CD4-positive, alpha-beta T cell (primary cell): ENCODE measurements around the gene VTCN1. TPM values are rescaled to one million over a fixed set of nuclear protein-coding genes. Genes with fewer than 3 reads are reported as not detected.

Source experiments
- ATAC-seq: fragments of 200-7000 bp; cut with Tn5 transposase; one replicate; pipeline ENCODE4 v1.10.0; 2022; ENCODE audit warnings: mild to moderate bottlenecking; ENCODE audit not compliant: poor library complexity
- CTCF ChIA-PET: fragments of 350-600 bp; sonication (Branson Sonifier 250); formaldehyde crosslinking; loops from one replicate; lab custom pipeline; 2021; ENCODE audit warnings: antibody characterized with exemption, inconsistent platforms; lab: Charles Lee
- POLR2A ChIA-PET: fragments of 350-600 bp; sonication (Branson Sonifier 250); formaldehyde crosslinking; loops from one replicate; lab custom pipeline; 2021; ENCODE audit warnings: antibody characterized with exemption, inconsistent platforms; lab: Charles Lee
- DNase-seq, 14 experiments: peaks; one replicate each; pipeline ENCODE4 v3.0.0-alpha.2; 2013 to 2020; ENCODE audit warnings: mixed read lengths in 2 of 14
- H3K27ac ChIP-seq, 2 donors: one replicate each; pipeline versions ENCODE4 v1.5.1 to v1.7.0; 2013; ENCODE audit warnings: low read length in 2 of 2, low read depth in 1 of 2, mild to moderate bottlenecking in 1 of 2
- H3K27me3 ChIP-seq, 2 experiments: 1 replicate in 1 of 2; 2 replicates in 1 of 2; pipeline versions ENCODE4 v1.6.1 to v1.7.0; 2013; ENCODE audit warnings: low read length in 2 of 2, control low read depth in 1 of 2, mild to moderate bottlenecking in 1 of 2, moderate library complexity in 1 of 2; ENCODE audit not compliant: insufficient read depth in 2 of 2, control insufficient read depth in 1 of 2
- H3K36me3 ChIP-seq: one replicate; pipeline ENCODE4 v1.6.1; 2013; ENCODE audit warnings: low read length, control low read depth; ENCODE audit not compliant: insufficient read depth
- H3K4me1 ChIP-seq: one replicate; pipeline ENCODE4 v1.6.1; 2013; ENCODE audit warnings: low read length, control low read depth; ENCODE audit not compliant: insufficient read depth
- H3K4me3 ChIP-seq: one replicate; pipeline ENCODE4 v1.5.1; 2013; ENCODE audit warnings: mild to moderate bottlenecking, low read length, moderate library complexity
- H3K9me3 ChIP-seq, 2 experiments: 1 replicate in 1 of 2; 2 replicates in 1 of 2; pipeline versions ENCODE4 v1.6.1 to v1.7.0; 2013; ENCODE audit warnings: low read length in 2 of 2, mild to moderate bottlenecking in 2 of 2, control low read depth in 1 of 2, moderate library complexity in 1 of 2; ENCODE audit not compliant: control insufficient read depth in 1 of 2, insufficient read depth in 1 of 2
- H3K27ac Mint-ChIP-seq: one replicate; pipeline ENCODE4 v1.8.0; 2020; ENCODE audit warnings: mixed read lengths
- H3K27me3 Mint-ChIP-seq: one replicate; pipeline ENCODE4 v1.8.0; 2021; ENCODE audit warnings: mixed read lengths
- H3K36me3 Mint-ChIP-seq: one replicate; pipeline ENCODE4 v1.8.0; 2021; ENCODE audit warnings: low read depth, mixed read lengths
- H3K4me1 Mint-ChIP-seq: one replicate; pipeline ENCODE4 v1.8.0; 2021; ENCODE audit warnings: low read depth, mixed read lengths
- H3K4me3 Mint-ChIP-seq: one replicate; pipeline ENCODE4 v1.8.0; 2020; ENCODE audit warnings: mild to moderate bottlenecking, mixed read lengths
- H3K9me3 Mint-ChIP-seq: one replicate; pipeline ENCODE4 v1.8.0; 2020; ENCODE audit warnings: mixed read lengths
- intact Hi-C, 2 experiments: fragments of 100-400 bp; cut with DNase I in 1 of 2; cut with micrococcal nuclease in 1 of 2; formaldehyde crosslinking; loops; one replicate each; pipeline versions ENCODE4 v1.15.1 to v1.9.0; 2023 to 2025; cut with DNase I, micrococcal nuclease
- total RNA-seq, 174 experiments: library from RNA in 2 of 174; stranded (reverse) in 2 of 174; gene quantifications; one replicate each; pipeline ENCODE4 v1.2.3 and lab custom pipeline; 2021 to 2026
- TF ChIP-seq, protein P1 (sequence below): fragments of 200-600 bp; IDR thresholded peaks from one replicate; pipeline ENCODE4 v1.8.0; 2022; ENCODE audit warnings: antibody characterized with exemption, mild to moderate bottlenecking

VTCN1 gene
- total RNA-seq, 2 experiments from 2014 or later, result not detected

DNA sequence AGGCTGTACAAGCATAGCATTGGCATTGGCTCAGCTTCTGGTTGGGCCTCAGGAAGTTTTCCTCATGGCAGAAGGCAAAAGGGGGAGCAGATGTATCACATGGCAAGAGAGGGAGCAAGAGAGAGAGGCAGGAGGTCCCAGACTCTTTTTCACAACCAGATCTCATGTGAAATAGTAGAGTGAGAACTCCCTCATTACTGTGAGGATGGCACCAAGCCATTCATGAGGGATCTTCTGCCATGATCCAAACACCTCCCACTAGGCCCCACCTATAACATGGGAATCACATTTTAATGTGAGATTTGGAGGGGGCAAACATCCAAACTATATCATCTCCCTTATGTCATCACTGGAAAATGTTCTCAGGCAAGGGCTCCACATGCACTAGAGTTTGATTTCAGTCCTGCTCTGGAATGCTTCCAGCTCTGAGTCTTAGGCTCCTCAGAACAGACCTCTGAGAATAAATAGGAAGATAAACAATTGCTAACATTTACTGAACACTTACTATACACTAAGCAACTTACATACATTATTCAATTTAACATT, 39.4 kb upstream of the VTCN1 start:
- Mint-ChIP-seq H3K27me3 (peaks cover 13% of the 10 kb centered on the region), H3K4me3 (no peak overlapping the region), H3K36me3 (no peaks in the 10 kb centered on the region), H3K27ac (no peak overlapping the region), H3K4me1 (no peaks in the 10 kb centered on the region), H3K9me3 (no peaks in the 10 kb centered on the region)
- CTCF ChIA-PET, result no interaction called here
- ATAC-seq (no peak), DNase-seq (no peak)
- Histone ChIP-seq H3K27ac (no peak overlapping the region), H3K27me3 (peaks cover 0 to 1% of the 10 kb centered on the region in 2 experiments), H3K36me3 (no peaks in the 10 kb centered on the region), H3K4me3 (no peak overlapping the region), H3K9me3 (no peaks in the 10 kb centered on the region), H3K4me1 (no peaks in the 10 kb centered on the region)
- intact Hi-C loops, result no loop called here
- TF ChIP-seq, protein P1, sequence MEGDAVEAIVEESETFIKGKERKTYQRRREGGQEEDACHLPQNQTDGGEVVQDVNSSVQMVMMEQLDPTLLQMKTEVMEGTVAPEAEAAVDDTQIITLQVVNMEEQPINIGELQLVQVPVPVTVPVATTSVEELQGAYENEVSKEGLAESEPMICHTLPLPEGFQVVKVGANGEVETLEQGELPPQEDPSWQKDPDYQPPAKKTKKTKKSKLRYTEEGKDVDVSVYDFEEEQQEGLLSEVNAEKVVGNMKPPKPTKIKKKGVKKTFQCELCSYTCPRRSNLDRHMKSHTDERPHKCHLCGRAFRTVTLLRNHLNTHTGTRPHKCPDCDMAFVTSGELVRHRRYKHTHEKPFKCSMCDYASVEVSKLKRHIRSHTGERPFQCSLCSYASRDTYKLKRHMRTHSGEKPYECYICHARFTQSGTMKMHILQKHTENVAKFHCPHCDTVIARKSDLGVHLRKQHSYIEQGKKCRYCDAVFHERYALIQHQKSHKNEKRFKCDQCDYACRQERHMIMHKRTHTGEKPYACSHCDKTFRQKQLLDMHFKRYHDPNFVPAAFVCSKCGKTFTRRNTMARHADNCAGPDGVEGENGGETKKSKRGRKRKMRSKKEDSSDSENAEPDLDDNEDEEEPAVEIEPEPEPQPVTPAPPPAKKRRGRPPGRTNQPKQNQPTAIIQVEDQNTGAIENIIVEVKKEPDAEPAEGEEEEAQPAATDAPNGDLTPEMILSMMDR, result no peak
- POLR2A ChIA-PET, result no interaction called here

DNA sequence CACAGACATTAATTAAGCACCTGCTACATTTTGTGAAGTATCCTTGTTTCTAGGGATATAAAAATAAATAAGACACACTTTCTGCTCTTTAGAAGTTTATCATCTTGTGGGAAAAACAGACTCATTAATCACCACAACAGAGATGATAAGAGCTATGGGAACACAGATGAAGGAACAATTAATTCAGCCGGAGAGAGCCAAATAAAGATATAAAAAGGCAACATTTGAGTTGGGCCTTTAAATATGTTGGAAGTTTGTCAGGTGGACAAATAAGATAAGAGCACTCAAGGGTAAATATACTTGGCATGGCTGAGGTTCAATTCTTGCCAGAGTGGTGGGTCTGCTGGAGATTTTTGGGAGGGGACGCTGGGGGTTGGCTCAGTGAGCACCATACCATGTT, 34.2 kb upstream of the VTCN1 start:
- CTCF ChIA-PET, result no interaction called here
- POLR2A ChIA-PET, result no interaction called here
- no peaks in the 10 kb centered on the region for H3K9me3 Mint-ChIP-seq
- H3K36me3 ChIP-seq, result no peaks in the 10 kb centered on the region
- no peaks in the 10 kb centered on the region for H3K4me1 ChIP-seq
- peaks cover 4 to 15% of the 10 kb centered on the region in 2 experiments for H3K27me3 ChIP-seq
- no peaks in the 10 kb centered on the region for H3K4me1 Mint-ChIP-seq
- TF ChIP-seq, protein P1, result no peak
- no peak overlapping the region for H3K27ac ChIP-seq
- H3K4me3 Mint-ChIP-seq, result no peak overlapping the region
- H3K27ac Mint-ChIP-seq, result no peak overlapping the region
- intact Hi-C loops, result no loop called here
- H3K9me3 ChIP-seq, result no peaks in the 10 kb centered on the region
- DNase-seq, result no peak
- H3K4me3 ChIP-seq, result no peak overlapping the region
- H3K36me3 Mint-ChIP-seq, result no peaks in the 10 kb centered on the region
- H3K27me3 Mint-ChIP-seq, result peaks cover 47% of the 10 kb centered on the region
- no peak for ATAC-seq

DNA sequence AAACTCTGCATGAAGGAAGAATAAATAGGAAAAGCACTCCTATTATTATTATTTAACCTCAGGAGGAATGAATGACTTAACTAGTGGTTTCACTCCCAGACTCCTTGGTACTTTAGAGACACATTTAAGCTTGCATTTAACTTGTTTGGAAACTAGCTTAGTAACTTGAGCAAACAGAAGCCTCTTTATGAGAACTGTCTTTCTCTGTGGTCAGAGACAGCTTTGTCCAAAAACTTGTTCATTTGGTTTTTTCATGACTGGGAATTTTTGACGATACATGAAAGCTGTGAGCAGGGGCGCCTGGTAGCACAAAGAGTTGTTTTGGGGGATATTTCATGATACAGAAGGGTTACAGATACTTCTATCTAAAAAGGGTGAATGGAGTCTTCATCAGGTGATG, 33.6 kb upstream of the VTCN1 start:
- Histone ChIP-seq H3K4me1 (no peaks in the 10 kb centered on the region), H3K36me3 (no peaks in the 10 kb centered on the region), H3K9me3 (no peaks in the 10 kb centered on the region), H3K27ac (no peak overlapping the region), H3K27me3 (peaks cover 4 to 15% of the 10 kb centered on the region in 2 experiments), H3K4me3 (no peak overlapping the region)
- Mint-ChIP-seq H3K9me3 (no peaks in the 10 kb centered on the region), H3K36me3 (no peaks in the 10 kb centered on the region), H3K27me3 (peaks cover 47% of the 10 kb centered on the region), H3K4me3 (no peak overlapping the region), H3K4me1 (no peaks in the 10 kb centered on the region), H3K27ac (no peak overlapping the region)
- no peak for DNase-seq
- no peak for ATAC-seq
- intact Hi-C loops, result no loop called here
- ChIA-PET CTCF (no interaction called here), POLR2A (no interaction called here)
- TF ChIP-seq, protein P1, result no peak
